ENCODE results near the gene TPBG.
"Not testable (repeated sequence)": the region's sequence is repeated elsewhere in the genome, so short reads cannot be mapped to it uniquely, and the experiment has no call there.

The TPBG gene

DNA sequence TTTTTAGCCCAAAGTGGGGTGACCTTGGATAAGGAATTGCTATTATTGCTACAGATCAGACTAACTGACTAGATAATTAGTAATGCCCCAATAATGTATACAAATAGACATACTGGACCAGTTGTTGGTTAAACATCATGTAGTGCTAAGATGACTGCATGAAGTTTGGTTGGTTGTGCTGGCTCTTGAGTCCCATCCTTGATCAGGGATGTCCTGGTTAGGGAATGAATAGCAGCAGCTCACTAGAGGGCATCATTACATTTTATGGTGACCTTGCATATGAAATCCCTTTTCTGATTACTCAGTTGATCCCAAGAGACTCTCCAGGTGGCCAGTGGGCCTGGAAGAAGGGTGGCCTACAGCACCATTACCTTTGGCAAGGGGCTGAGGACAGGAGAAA is 10.9 kb downstream of the TPBG start:
- TF ChIP-seq, protein P1, sequence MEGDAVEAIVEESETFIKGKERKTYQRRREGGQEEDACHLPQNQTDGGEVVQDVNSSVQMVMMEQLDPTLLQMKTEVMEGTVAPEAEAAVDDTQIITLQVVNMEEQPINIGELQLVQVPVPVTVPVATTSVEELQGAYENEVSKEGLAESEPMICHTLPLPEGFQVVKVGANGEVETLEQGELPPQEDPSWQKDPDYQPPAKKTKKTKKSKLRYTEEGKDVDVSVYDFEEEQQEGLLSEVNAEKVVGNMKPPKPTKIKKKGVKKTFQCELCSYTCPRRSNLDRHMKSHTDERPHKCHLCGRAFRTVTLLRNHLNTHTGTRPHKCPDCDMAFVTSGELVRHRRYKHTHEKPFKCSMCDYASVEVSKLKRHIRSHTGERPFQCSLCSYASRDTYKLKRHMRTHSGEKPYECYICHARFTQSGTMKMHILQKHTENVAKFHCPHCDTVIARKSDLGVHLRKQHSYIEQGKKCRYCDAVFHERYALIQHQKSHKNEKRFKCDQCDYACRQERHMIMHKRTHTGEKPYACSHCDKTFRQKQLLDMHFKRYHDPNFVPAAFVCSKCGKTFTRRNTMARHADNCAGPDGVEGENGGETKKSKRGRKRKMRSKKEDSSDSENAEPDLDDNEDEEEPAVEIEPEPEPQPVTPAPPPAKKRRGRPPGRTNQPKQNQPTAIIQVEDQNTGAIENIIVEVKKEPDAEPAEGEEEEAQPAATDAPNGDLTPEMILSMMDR (IDR thresholded peaks at IDR 0.05; ENCODE audit: extremely low read depth, missing control alignments) = no peak
- DNase-seq (ENCODE audit: low spot score) = no peak

DNA sequence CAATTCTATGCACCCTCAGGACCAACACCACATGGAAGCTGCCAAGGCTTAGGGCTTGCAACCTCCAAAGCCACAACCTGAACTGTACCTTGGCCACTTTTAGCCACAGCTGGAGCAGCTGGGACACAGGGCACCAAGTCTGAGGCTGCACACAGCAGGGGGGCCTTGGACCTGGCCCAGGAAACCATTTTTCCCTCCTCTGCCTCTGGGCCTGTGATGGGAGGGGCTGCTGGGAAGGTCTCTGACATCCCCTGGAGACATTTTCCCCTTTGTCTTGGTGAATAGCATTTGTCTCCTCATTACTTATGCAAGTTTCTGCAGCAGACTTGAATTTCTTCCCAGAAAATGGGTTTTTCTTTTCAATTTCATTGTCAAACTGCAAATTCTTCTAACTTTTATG is 13.0 kb downstream of the TPBG start:
- TF ChIP-seq, protein P1 (IDR thresholded peaks at IDR 0.05; ENCODE audit: extremely low read depth, missing control alignments) = no peak
- no peak for DNase-seq (ENCODE audit: low spot score)

DNA sequence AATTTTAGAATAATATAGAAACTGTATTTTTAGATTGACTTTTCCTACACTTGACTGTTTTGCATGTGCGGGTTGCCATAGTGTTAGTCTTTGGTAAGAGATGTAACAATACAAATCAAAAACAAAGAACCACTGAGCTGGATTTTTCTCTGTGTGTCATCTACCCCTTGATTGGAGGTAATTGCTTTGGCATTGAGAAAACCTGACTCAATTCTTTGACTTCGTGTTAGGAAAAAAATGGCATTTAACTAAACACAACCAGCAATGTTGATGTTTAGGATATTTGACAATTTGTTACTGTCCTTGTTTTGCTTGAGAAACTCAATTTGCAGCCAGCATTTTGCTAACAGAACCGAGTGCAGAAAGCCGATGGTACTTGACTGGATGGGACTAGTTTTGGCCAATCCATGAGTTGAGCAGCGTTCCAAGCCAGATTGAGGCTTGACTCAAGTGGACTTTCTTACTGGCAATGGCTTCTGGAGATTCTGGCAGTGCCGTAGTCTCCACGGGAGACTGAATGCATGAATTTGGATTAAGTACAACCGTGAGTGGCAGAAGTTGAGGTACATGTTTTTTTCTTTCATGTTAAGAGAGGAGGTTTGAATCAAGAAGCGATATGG is 17.1 kb downstream of the TPBG start:
- TF ChIP-seq, protein P1 (IDR thresholded peaks at IDR 0.05; ENCODE audit: extremely low read depth, missing control alignments) = no peak
- DNase-seq (ENCODE audit: low spot score) = no peak

DNA sequence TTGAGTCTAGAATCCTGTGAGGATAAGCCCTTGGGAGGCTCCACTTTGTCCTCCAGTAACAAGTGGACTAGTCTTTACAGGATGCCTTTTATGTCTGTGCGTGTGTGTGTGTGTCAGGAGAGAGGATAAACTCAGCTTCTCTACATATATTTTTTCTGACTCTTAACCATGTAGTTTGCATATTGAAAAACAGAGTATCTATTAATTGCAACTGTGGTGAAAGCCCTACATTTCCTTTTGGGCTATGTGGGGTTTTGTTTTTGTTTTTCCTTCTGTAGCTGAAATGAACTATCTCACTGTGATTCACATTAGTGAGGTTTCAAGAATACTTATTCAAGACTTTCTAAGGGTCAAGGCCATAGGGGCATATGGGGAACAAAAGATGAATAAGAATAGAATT is 17.7 kb downstream of the TPBG start:
- DNase-seq (ENCODE audit: low spot score) = peak; percentile 23
- TF ChIP-seq, protein P1 (IDR thresholded peaks at IDR 0.05; ENCODE audit: extremely low read depth, missing control alignments) = no peak

DNA sequence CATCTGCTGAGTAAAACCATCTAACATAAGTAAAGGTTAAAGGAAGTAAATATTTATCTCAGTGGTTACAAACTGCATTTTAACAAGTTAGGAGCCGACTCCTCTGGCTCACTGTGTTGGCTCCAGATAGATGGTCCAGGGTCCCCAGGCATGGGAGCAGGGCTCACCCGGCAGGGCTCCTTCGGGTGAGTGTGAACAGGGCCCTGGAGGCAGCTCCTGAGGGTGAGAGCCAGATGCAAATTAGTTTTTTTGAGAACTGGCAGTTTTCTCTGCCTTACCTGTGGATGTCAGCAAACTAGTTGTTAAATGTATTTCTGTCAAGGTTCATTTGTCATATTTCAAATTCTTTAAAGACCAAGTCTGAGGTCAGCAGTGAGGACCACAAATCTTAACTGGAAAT is 21.5 kb downstream of the TPBG start:
- TF ChIP-seq, protein P1 (IDR thresholded peaks at IDR 0.05; ENCODE audit: extremely low read depth, missing control alignments) = no peak
- no peak for DNase-seq (ENCODE audit: low spot score)

DNA sequence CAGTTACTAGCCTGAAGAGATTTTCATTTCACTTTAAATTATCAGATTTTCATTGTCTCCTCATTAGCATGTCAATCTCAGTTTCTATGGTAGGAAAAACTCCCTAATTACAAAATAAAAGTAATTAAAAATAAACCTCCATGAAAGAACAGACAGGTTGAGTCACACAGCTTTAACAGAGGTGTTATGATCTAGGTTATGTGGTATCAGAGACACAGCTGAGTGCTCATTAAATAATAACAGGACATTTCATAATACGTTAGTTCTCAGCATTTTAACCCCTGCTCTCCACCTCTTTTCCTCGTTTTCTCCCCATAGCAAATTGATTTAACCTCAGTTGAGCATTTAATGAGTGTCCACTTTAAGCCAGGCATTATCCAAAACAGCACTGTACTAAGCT is 21.9 kb downstream of the TPBG start:
- DNase-seq (ENCODE audit: low spot score) = no peak
- TF ChIP-seq, protein P1 (IDR thresholded peaks at IDR 0.05; ENCODE audit: extremely low read depth, missing control alignments) = no peak

DNA sequence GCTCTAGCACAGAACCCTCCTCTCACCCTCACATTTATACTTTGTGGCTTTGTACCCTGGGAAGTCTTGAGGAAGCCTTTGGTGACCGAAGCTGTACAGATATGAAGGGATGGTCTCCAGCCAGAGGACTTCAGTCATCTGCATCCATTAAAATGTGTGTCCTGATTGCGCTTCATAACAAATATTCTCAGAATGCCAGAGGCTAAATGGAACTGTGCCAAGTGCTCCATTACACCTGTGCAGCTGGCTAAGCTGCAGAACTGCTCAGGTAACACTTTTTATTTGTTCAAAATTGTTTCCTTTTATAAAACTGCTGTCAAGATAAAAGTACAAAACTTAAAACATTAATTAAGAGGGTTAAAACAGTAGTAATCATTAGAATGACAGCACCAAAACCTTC is 22.3 kb downstream of the TPBG start:
- no peak for DNase-seq (ENCODE audit: low spot score)

DNA sequence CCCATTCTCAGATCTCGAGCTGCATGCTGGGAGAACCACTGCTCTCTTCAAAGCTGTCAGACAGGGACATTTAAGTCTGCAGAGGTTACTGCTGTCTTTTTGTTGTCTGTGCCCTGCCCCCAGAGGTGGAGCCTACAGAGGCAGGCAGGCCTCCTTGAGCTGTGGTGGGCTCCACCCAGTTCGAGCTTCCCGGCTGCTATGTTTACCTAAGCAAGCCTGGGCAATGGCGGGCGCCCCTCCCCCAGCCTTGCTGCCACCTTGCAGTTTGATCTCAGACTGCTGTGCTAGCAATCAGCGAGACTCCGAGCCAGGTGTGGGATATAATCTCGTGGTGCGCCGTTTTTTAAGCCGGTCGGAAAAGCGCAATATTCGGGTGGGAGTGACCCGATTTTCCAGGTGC is 31.2 kb downstream of the TPBG start:
- DNase-seq (ENCODE audit: low spot score) = not testable (repeated sequence)

More for the DNA sequence above, 22.3 kb downstream of the TPBG start:
- TF ChIP-seq, protein P1 (IDR thresholded peaks at IDR 0.05; ENCODE audit: extremely low read depth, missing control alignments) = no peak
